HG02759 (cell line): ENCODE measurements around the gene ZNF892.
"Not testable (repeated sequence)": the region's sequence is repeated elsewhere in the genome, so short reads cannot be mapped to it uniquely, and the experiment has no call there.

Experiments
- ATAC-seq: cut with Tn5 transposase; IDR thresholded peaks from one replicate; pipeline ENCODE4 v1.9.1; 2021; ENCODE audit warnings: mild to moderate bottlenecking, moderate library complexity; ENCODE audit not compliant: unreplicated experiment

The ZNF892 gene

GRCh38 chr2:95220449-95220848, 13.1 kb downstream of the ZNF892 start:
- no peak for ATAC-seq

- no peak for ATAC-seq
These were observed 18.3 kb downstream of the ZNF892 start for GRCh38 chr2:95225658-95226057.

GRCh38 chr2:95231723-95232122, 24.4 kb downstream of the ZNF892 start:
- ATAC-seq = no peak

- no peak for ATAC-seq
These were observed 24.9 kb downstream of the ZNF892 start for GRCh38 chr2:95232232-95232631.

- no peak for ATAC-seq
These were observed 27.0 kb downstream of the ZNF892 start for GRCh38 chr2:95234286-95234785.

- ATAC-seq = no peak
These were observed 27.5 kb downstream of the ZNF892 start for GRCh38 chr2:95234816-95235215.

- no peak for ATAC-seq
These were observed 30.8 kb downstream of the ZNF892 start for GRCh38 chr2:95238131-95238530.

GRCh38 chr2:95240091-95240490, 32.8 kb downstream of the ZNF892 start:
- no peak for ATAC-seq

- ATAC-seq = no peak
These were observed 33.2 kb downstream of the ZNF892 start for GRCh38 chr2:95240556-95240955.

GRCh38 chr2:95242084-95242483, 34.8 kb downstream of the ZNF892 start:
- not testable (repeated sequence) for ATAC-seq
